Femur (tissue), 1 donor: ENCODE measurements around the gene ROR2.
A peak's percentile ranks its signal among the peaks of the same experiment; 100 is the strongest.
"Not testable (repeated sequence)": the region's sequence is repeated elsewhere in the genome, so short reads cannot be mapped to it uniquely, and the experiment has no call there.

Source experiments
- DNase-seq: peaks from one replicate; pipeline ENCODE4 v3.0.0-alpha.2; 2017

ROR2 gene

GRCh38 chr9:91793371-91793770 is 156.7 kb downstream of the ROR2 start:
- not testable (repeated sequence) for DNase-seq

GRCh38 chr9:91790917-91791316 is 159.1 kb downstream of the ROR2 start:
- DNase-seq = no peak

GRCh38 chr9:91789941-91790340 is 160.1 kb downstream of the ROR2 start:
- no peak for DNase-seq

- DNase-seq = no peak
These were observed 162.1 kb downstream of the ROR2 start for GRCh38 chr9:91787931-91788330.

- DNase-seq = no peak
These were observed 163.7 kb downstream of the ROR2 start for GRCh38 chr9:91786132-91786896.

- no peak for DNase-seq
These were observed 164.6 kb downstream of the ROR2 start for GRCh38 chr9:91785447-91785842.

GRCh38 chr9:91784673-91785446 is 165.2 kb downstream of the ROR2 start:
- DNase-seq = no peak

GRCh38 chr9:91783876-91784672 is 166.0 kb downstream of the ROR2 start:
- DNase-seq = no peak

- DNase-seq = no peak
These were observed 166.6 kb downstream of the ROR2 start for GRCh38 chr9:91783411-91783810.

- no peak for DNase-seq
These were observed 167.3 kb downstream of the ROR2 start for GRCh38 chr9:91782708-91783214.

GRCh38 chr9:91781906-91782305 is 168.1 kb downstream of the ROR2 start:
- no peak for DNase-seq

GRCh38 chr9:91781116-91781515 is 168.9 kb downstream of the ROR2 start:
- DNase-seq = no peak

- no peak for DNase-seq
These were observed 172.0 kb downstream of the ROR2 start for GRCh38 chr9:91778031-91778430.

- no peak for DNase-seq
These were observed 172.7 kb downstream of the ROR2 start for GRCh38 chr9:91777292-91777830.

GRCh38 chr9:91776409-91777291 is 173.4 kb downstream of the ROR2 start:
- no peak for DNase-seq

- DNase-seq = no peak
These were observed 174.4 kb downstream of the ROR2 start for GRCh38 chr9:91775708-91776028.

GRCh38 chr9:91775011-91775707 is 174.9 kb downstream of the ROR2 start:
- DNase-seq = peak; percentile 85

GRCh38 chr9:91773156-91773555 is 176.9 kb downstream of the ROR2 start:
- DNase-seq = no peak

GRCh38 chr9:91771864-91772263 is 178.2 kb downstream of the ROR2 start:
- no peak for DNase-seq

GRCh38 chr9:91771027-91771426 is 179.0 kb downstream of the ROR2 start:
- peak; percentile 87 for DNase-seq

GRCh38 chr9:91770229-91770628 is 179.8 kb downstream of the ROR2 start:
- no peak for DNase-seq
